GM19372 (cell line): ENCODE data around the gene BRME1.
A peak's percentile ranks its signal among the peaks of the same experiment; 100 is the strongest.

Source experiments
- ATAC-seq: cut with Tn5 transposase; IDR thresholded peaks from one replicate; pipeline ENCODE4 v1.9.1; 2021; ENCODE audit warnings: mild to moderate bottlenecking, low read depth, moderate library complexity; ENCODE audit not compliant: unreplicated experiment

Gene BRME1

DNA sequence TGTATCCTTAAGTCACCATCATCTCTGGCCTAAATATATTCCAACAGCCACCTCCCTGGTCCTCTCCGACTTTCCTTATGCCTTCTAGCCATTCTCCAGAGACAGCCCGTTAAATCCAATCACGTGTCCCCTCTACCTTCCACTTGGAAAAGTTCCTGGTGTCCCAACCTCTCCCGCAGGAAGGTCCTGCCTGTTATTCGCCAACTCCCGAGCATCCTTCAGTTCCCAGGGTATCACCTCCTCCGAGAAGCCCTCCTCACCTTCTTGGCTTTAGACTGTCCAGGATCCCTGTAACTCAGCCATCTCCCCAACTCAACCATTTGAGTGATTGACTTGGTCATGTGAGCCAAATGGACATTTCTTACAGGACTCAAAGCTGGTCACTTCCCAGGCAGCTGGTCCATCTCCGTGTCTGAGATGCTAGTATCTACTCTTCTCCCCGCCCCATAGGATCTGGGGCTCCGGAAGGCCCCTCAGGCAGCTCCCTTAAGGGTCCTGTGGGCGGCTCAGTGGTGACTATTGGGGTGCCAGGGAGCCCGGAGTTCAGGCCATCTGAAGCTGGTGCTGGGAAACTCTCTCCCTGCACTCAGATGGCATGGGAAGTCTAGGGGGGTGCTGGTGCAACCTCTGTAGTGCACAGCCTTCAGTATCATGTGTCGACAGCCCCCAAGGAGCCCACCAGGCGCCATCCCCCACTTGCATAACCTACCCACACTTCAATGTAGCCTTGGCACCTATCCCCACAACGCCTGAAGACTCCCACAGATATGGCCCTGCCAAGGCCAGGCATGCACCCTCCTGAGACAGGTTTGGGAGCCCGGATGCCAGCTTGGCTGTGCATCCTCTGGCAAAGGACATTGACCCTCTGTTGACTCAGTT, 56.9 kb downstream of the BRME1 start:
- no peak for ATAC-seq

GRCh38 chr19:13848340-13848677, 57.6 kb downstream of the BRME1 start:
- ATAC-seq: no peak

- no peak for ATAC-seq
Measured at GRCh38 chr19:13847407-13848339, 58.2 kb downstream of the BRME1 start.

GRCh38 chr19:13846557-13847406, 59.1 kb downstream of the BRME1 start:
- peak; percentile 53 for ATAC-seq

DNA sequence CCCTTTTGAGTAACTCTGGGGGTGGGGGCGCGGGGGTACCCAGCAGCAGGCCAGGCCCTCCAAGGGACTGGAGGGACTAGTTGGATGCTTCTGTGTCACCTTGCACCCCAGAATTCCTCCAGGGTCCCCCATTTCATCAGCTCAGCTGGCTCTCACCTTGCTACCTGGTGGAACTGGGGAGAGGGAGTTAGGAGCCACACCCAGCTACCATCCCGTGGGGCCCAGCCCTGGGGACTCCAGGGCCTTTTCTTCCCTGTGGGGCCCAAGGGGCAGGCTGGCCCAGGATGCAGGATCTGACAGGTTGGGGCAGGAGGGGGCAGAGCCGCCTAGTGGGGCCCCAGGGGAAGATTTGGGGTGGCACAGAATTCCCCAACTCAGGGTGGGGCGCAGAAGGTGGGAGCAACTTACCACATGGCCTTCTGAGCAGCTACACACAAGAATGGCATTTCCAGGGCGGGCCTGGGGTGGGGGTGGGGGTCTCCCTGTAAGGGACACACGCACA, 61.7 kb downstream of the BRME1 start:
- no peak for ATAC-seq

GRCh38 chr19:13843104-13843921, 62.6 kb downstream of the BRME1 start:
- ATAC-seq: no peak

- ATAC-seq: peak; percentile 30
Measured at GRCh38 chr19:13842291-13843103, 63.4 kb downstream of the BRME1 start.

DNA sequence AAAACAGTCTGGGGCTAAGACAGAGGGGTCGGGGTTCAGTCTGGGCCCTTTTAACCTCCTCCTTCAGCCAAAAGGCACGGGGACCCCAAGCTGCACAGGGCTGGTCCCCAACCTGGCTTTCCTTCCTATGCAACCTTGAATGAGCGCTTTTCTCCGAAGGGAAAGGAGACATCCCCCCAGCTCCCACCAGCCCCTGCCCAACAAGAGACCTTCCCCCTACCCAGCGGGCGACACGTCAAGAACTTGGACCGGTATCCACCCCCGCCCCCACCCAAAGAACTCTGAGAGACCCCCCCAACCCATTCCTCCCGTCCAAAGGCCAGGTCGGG, 64.0 kb downstream of the BRME1 start:
- ATAC-seq: no peak

GRCh38 chr19:13841086-13841961, 64.6 kb downstream of the BRME1 start:
- no peak for ATAC-seq

GRCh38 chr19:13840305-13841085, 65.4 kb downstream of the BRME1 start:
- ATAC-seq: no peak

- no peak for ATAC-seq
Measured at GRCh38 chr19:13839938-13840304, 66.0 kb downstream of the BRME1 start.

- no peak for ATAC-seq
Measured at GRCh38 chr19:13839130-13839937, 66.6 kb downstream of the BRME1 start.

GRCh38 chr19:13838435-13839129, 67.3 kb downstream of the BRME1 start:
- ATAC-seq: no peak

DNA sequence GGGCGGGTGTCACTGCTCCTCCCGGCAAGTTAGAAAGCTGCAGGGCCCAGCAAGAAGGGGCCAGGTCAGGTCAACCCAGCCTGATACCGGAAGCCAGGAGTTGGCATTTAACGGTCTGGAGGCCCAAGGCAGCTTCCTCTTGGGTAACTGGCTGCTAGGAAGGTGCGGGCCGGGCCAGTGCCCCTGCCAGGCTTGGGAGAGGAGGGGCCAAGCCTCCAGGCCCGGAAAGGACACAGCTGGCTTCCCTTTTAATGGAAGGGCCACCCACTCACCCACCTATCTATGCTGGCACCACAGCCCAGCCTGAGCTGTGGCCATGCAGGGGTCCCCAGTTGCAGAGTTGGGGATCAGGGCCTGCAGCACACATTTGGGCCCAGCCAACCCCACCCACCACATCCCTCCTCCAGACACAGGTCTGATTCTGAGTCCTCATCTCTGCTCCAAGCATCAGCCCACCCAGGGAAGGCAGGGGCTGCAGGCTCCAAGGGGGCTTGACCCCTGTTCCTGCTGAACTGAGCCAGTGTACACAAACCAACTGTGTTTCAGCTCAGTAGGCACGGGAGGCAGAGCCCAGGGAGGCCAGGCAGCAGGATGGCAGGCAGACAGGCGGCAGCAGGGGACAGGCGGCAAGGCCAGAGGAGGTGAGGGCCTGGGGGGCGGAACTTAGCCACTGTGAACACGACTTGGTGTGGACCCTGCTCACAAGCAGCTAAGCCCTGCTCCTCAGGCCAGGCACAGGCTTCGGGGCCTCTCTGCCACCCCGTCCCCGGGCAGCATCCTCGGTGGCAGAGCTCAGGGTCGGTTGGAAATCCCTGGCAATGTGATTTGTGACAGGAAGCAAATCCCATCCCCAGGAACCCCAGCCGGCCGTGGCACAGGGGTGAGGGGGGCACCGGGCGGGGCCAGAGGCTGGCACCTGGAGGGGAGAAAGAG, 69.9 kb downstream of the BRME1 start:
- ATAC-seq: no peak
